HCT116 (cell line): ENCODE results near the gene NDUFV3. TPM values are rescaled to one million over a fixed set of nuclear protein-coding genes. Genes with fewer than 3 reads are reported as not detected.
"Not testable (repeated sequence)": the region's sequence is repeated elsewhere in the genome, so short reads cannot be mapped to it uniquely, and the experiment has no call there.

ENCODE experiments used
- ATAC-seq: fragments of 200-7000 bp; cut with Tn5 transposase; 2 replicates; pipeline ENCODE4 v1.9.1; 2020; ENCODE audit warnings: mild to moderate bottlenecking, moderate library complexity
- BruUV-seq: library from RNA; stranded (reverse); fragments of 400-500 nt; replicated peaks from 2 replicates; lab custom pipeline; 2021; lab: Mats Ljungman, UMichigan
- CTCF ChIA-PET: fragments of 300-600 bp; sonication (Branson Sonifier 250); formaldehyde crosslinking; loops from one replicate; lab custom pipeline; 2021; ENCODE audit warnings: antibody characterized with exemption; lab: Charles Lee
- POLR2A ChIA-PET: fragments of 300-600, 350-600 bp; sonication (Branson Sonifier 250); formaldehyde crosslinking; loops from one replicate; lab custom pipeline; 2021; ENCODE audit warnings: antibody characterized with exemption; lab: Charles Lee
- RAD21 ChIA-PET, 2 experiments: fragments of 300-600 bp; sonication (Branson Sonifier 250); formaldehyde crosslinking; loops; one replicate each; lab custom pipeline; 2023; ENCODE audit warnings: low total read pairs in 2 of 2; ENCODE audit not compliant: uncharacterized antibody in 2 of 2, unreplicated experiment in 2 of 2, low non-redundant PET in 1 of 2; lab: Charles Lee
- DNase-seq: peaks from one replicate; pipeline ENCODE4 v3.0.0-alpha.2; 2010; ENCODE audit warnings: low read depth, low spot score
- H2AFZ ChIP-seq: fragments of 200-600 bp; shearing (Covaris generic), sonication (generic); 2 replicates; pipeline ENCODE4 v1.6.1; 2017; ENCODE audit warnings: low read depth, mixed run types, mixed read lengths, antibody characterized with exemption, low read length; ENCODE audit not compliant: poor library complexity, severe bottlenecking
- H3K27ac ChIP-seq: 2 replicates; pipeline ENCODE4 v1.5.1; 2012; ENCODE audit warnings: low read depth, low read length
- H3K27me3 ChIP-seq: fragments of 200-600 bp; sonication (generic); 2 replicates; pipeline ENCODE4 v1.6.1; 2016; ENCODE audit warnings: mixed run types, low read length, mixed read lengths; ENCODE audit not compliant: insufficient read depth
- H3K36me3 ChIP-seq, 2 experiments: fragments of 200-500 bp in 1 of 2; fragments of 200-600 bp in 1 of 2; sonication (Bioruptor generic) in 1 of 2; sonication (generic) in 1 of 2; 2 replicates each; pipeline versions ENCODE4 v1.5.1 to v1.6.1; 2014 to 2016; ENCODE audit warnings: low read length in 2 of 2, inconsistent platforms in 1 of 2, mixed read lengths in 1 of 2, mixed run types in 1 of 2; ENCODE audit not compliant: insufficient read depth in 2 of 2, control insufficient read depth in 1 of 2
- H3K4me1 ChIP-seq, 2 experiments: fragments of 200-600 bp in 1 of 2; sonication (generic) in 1 of 2; 2 replicates each; pipeline versions ENCODE4 v1.5.1 to v1.6.1; 2012 to 2017; ENCODE audit warnings: low read length in 2 of 2, inconsistent platforms in 1 of 2, mild to moderate bottlenecking in 1 of 2, mixed read lengths in 1 of 2, mixed run types in 1 of 2, moderate library complexity in 1 of 2; ENCODE audit not compliant: insufficient read depth in 2 of 2, control insufficient read depth in 1 of 2
- H3K4me2 ChIP-seq: fragments of 200-600 bp; sonication (generic); 2 replicates; pipeline ENCODE4 v1.6.1; 2017; ENCODE audit warnings: mixed run types, low read length, mixed read lengths
- H3K4me3 ChIP-seq, 2 experiments: fragments of 200-600 bp in 1 of 2; sonication (generic) in 1 of 2; replicated peaks in 1 of 2; 2 replicates each; pipeline ENCODE4 v1.5.1; 2011 to 2016; ENCODE audit warnings: low read length in 2 of 2, control low read depth in 1 of 2, low read depth in 1 of 2, mild to moderate bottlenecking in 1 of 2, mixed read lengths in 1 of 2, mixed run types in 1 of 2
- H3K79me2 ChIP-seq: fragments of 200-600 bp; sonication (generic); 2 replicates; pipeline ENCODE4 v1.6.1; 2017; ENCODE audit warnings: mild to moderate bottlenecking, mixed run types, low read length, moderate library complexity, mixed read lengths; ENCODE audit not compliant: insufficient read depth
- H3K9ac ChIP-seq: fragments of 200-600 bp; sonication (generic); 2 replicates; pipeline ENCODE4 v1.6.1; 2016; ENCODE audit warnings: low read length, mixed read lengths
- H3K9me2 ChIP-seq: fragments of 200-600 bp; sonication (generic), shearing (Covaris generic); 2 replicates; pipeline ENCODE4 v1.6.1; 2017; ENCODE audit warnings: mixed run types, mild to moderate bottlenecking, moderate library complexity; ENCODE audit not compliant: insufficient read depth
- H3K9me3 ChIP-seq, 2 experiments: fragments of 200-500 bp in 1 of 2; fragments of 200-600 bp in 1 of 2; sonication (Bioruptor generic) in 1 of 2; sonication (generic) in 1 of 2; 2 replicates each; pipeline ENCODE4 v1.6.1; 2014 to 2017; ENCODE audit warnings: low read length in 2 of 2, mixed read lengths in 2 of 2, inconsistent platforms in 1 of 2, low read depth in 1 of 2, mild to moderate bottlenecking in 1 of 2, mixed run types in 1 of 2, moderate library complexity in 1 of 2; ENCODE audit not compliant: control insufficient read depth in 1 of 2, insufficient read depth in 1 of 2
- H4K20me1 ChIP-seq: fragments of 200-600 bp; sonication (generic), shearing (Covaris generic); 2 replicates; pipeline ENCODE4 v1.6.1; 2017; ENCODE audit warnings: mixed run types, mild to moderate bottlenecking, moderate library complexity; ENCODE audit not compliant: insufficient read depth
- CBX3 ChIP-seq: IDR thresholded peaks from 2 replicates; pipeline ENCODE4 v1.6.1; 2012; ENCODE audit warnings: low read depth
- CEBPB ChIP-seq: IDR thresholded peaks from 2 replicates; pipeline ENCODE4 v1.6.1; 2012; ENCODE audit warnings: low read depth
- FOSL1 ChIP-seq: IDR thresholded peaks from 2 replicates; pipeline ENCODE4 v1.6.1; 2012; ENCODE audit warnings: low read depth
- POLR2AphosphoS5 ChIP-seq: IDR thresholded peaks from 2 replicates; pipeline ENCODE4 v1.6.1; 2011; ENCODE audit warnings: mild to moderate bottlenecking, low read depth, low read length, moderate library complexity
- RAD21 ChIP-seq: IDR thresholded peaks from 2 replicates; pipeline ENCODE4 v1.6.1; 2012; ENCODE audit warnings: low read depth, mild to moderate bottlenecking
- SP1 ChIP-seq: IDR thresholded peaks from 2 replicates; pipeline ENCODE4 v1.6.1; 2012; ENCODE audit warnings: low read depth
- TCF7L2 ChIP-seq: IDR thresholded peaks from 2 replicates; pipeline ENCODE4 v1.7.0; 2011; ENCODE audit warnings: borderline replicate concordance, inconsistent platforms; ENCODE audit not compliant: insufficient read depth, insufficient read length; ENCODE audit errors: extremely low read depth
- intact Hi-C: fragments of 100-400 bp; cut with micrococcal nuclease; formaldehyde crosslinking; loops from 2 replicates; pipeline ENCODE4 v1.10.0; 2022
- total RNA-seq: library from RNA; stranded (reverse); gene quantifications from one replicate; pipeline ENCODE4 v1.2.1, GENCODE V29; 2021; ENCODE audit not compliant: unreplicated experiment
- TF ChIP-seq, protein P1 (sequence below), 3 experiments: fragments of 200-600 bp in 1 of 3; sonication (generic) in 1 of 3; IDR thresholded peaks in 2 of 3; conservative IDR thresholded peaks in 1 of 3; 2 replicates each; pipeline ENCODE4 v1.5.1; 2012 to 2017; ENCODE audit warnings: low read depth in 2 of 3, low read length in 2 of 3, antibody characterized with exemption in 1 of 3, borderline replicate concordance in 1 of 3, control low read depth in 1 of 3, mild to moderate bottlenecking in 1 of 3, mixed read lengths in 1 of 3, mixed run types in 1 of 3, moderate library complexity in 1 of 3; ENCODE audit not compliant: insufficient read depth in 1 of 3
- TF ChIP-seq, protein P2 (sequence below): IDR thresholded peaks from 2 replicates; pipeline ENCODE4 v1.6.1; 2011; ENCODE audit warnings: mild to moderate bottlenecking, low read length, moderate library complexity; ENCODE audit not compliant: insufficient replicate concordance; ENCODE audit errors: extremely low read depth
- TF ChIP-seq, protein P3 (sequence below): IDR thresholded peaks from 2 replicates; pipeline ENCODE4 v1.6.1; 2012

The NDUFV3 gene
- total RNA-seq, 1 experiment from 2014 or later, result 35.2 TPM

DNA sequence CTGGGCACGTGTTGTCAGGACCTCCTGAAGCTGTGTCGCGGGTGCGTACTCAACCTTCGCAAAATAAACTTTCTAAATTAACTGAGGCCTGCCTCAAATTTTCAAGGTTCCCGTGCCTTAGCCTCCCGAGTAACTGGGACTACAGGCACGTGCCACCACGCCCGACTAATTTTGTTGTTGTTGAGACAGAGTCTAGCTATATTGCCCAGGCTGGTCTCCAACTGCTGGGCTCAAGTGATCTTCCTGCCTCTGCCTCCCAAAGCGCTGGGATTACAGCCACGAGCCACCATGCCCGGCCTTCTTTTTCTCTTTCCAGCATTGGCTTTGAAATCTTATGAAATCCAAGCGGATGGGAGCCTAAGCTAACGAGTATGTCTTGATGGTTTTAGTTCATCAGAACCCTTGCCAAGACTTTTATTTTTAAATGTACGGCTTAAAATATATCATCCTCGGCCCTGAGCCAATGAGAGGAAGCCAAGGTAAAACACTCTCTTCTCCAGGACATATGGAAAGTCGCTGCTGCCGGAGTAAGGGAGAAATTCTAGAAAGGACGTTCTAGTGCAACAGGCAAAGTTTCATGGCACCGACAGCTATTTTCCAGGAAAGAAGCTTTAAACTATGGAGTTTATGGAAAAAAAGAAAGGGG is 45.0 kb downstream of the NDUFV3 start:
- POLR2A ChIA-PET, result no interaction called here
- H3K36me3 ChIP-seq, result no peaks in the 10 kb centered on the region
- no peaks in the 10 kb centered on the region for H3K27me3 ChIP-seq
- H3K27ac ChIP-seq, result no peak overlapping the region
- DNase-seq (no peak), ATAC-seq (no peak)
- H4K20me1 ChIP-seq, result no peaks in the 10 kb centered on the region
- no peak overlapping the region for H3K4me3 ChIP-seq
- no peak overlapping the region for H2AFZ ChIP-seq
- CTCF ChIA-PET, result no interaction called here
- H3K9ac ChIP-seq, result no peak overlapping the region
- no TSS peak for BruUV-seq
- no peak overlapping the region for H3K4me2 ChIP-seq
- no peaks in the 10 kb centered on the region for H3K9me3 ChIP-seq
- peaks cover 3 to 15% of the 10 kb centered on the region in 2 experiments; a peak in 2 of 4 replicates for H3K4me1 ChIP-seq
- no peaks in the 10 kb centered on the region for H3K79me2 ChIP-seq
- no peaks in the 10 kb centered on the region for H3K9me2 ChIP-seq
- intact Hi-C loops, result no loop called here
- RAD21 ChIA-PET, result no interaction called here
- no peak for TF ChIP-seq POLR2AphosphoS5
- TF ChIP-seq TCF7L2, result no peak
- TF ChIP-seq FOSL1, result no peak
- no peak for TF ChIP-seq SP1
- no peak for TF ChIP-seq CEBPB
- TF ChIP-seq RAD21, result no peak
- TF ChIP-seq, protein P1, sequence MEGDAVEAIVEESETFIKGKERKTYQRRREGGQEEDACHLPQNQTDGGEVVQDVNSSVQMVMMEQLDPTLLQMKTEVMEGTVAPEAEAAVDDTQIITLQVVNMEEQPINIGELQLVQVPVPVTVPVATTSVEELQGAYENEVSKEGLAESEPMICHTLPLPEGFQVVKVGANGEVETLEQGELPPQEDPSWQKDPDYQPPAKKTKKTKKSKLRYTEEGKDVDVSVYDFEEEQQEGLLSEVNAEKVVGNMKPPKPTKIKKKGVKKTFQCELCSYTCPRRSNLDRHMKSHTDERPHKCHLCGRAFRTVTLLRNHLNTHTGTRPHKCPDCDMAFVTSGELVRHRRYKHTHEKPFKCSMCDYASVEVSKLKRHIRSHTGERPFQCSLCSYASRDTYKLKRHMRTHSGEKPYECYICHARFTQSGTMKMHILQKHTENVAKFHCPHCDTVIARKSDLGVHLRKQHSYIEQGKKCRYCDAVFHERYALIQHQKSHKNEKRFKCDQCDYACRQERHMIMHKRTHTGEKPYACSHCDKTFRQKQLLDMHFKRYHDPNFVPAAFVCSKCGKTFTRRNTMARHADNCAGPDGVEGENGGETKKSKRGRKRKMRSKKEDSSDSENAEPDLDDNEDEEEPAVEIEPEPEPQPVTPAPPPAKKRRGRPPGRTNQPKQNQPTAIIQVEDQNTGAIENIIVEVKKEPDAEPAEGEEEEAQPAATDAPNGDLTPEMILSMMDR (IDR thresholded peaks at IDR 0.05 in 2 of 3, conservative IDR thresholded peaks at IDR 0.05 in 1 of 3; ENCODE audit: borderline replicate concordance in 1 of 3, insufficient read depth in 1 of 3, low read depth in 2 of 3, low read length in 2 of 3), result no peak
- TF ChIP-seq, protein P2, sequence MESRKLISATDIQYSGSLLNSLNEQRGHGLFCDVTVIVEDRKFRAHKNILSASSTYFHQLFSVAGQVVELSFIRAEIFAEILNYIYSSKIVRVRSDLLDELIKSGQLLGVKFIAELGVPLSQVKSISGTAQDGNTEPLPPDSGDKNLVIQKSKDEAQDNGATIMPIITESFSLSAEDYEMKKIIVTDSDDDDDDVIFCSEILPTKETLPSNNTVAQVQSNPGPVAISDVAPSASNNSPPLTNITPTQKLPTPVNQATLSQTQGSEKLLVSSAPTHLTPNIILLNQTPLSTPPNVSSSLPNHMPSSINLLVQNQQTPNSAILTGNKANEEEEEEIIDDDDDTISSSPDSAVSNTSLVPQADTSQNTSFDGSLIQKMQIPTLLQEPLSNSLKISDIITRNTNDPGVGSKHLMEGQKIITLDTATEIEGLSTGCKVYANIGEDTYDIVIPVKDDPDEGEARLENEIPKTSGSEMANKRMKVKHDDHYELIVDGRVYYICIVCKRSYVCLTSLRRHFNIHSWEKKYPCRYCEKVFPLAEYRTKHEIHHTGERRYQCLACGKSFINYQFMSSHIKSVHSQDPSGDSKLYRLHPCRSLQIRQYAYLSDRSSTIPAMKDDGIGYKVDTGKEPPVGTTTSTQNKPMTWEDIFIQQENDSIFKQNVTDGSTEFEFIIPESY, result no peak
- no peak for TF ChIP-seq CBX3
- TF ChIP-seq, protein P3, sequence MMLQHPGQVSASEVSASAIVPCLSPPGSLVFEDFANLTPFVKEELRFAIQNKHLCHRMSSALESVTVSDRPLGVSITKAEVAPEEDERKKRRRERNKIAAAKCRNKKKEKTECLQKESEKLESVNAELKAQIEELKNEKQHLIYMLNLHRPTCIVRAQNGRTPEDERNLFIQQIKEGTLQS, result no peak

DNA sequence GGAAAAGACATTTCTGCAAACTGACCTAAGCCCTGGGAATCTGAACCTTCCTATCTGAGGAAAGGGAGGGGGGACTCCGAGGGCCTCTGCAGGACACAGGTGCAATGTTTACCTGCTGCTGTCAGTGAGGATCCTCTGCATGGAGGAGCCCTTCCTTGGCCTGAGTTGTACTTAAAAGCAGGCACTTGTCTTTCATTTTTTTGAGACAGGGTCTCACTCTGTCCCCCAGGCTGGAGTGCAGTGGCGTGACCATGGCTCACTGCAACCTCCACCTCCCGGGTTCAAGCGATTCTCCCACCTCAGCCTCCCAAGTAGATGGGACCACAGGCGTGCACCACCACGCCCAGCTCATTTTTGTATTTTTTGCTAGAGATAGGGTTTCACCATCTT is 45.5 kb downstream of the NDUFV3 start:
- DNase-seq, H3K27ac ChIP-seq, intact Hi-C loops, H3K9me2 ChIP-seq, H3K27me3 ChIP-seq, H2AFZ ChIP-seq, BruUV-seq, CTCF ChIA-PET, RAD21 ChIA-PET, H3K9me3 ChIP-seq, ATAC-seq, POLR2A ChIA-PET, H3K36me3 ChIP-seq, H4K20me1 ChIP-seq, H3K4me2 ChIP-seq, H3K79me2 ChIP-seq, H3K4me3 ChIP-seq, H3K9ac ChIP-seq: not testable (repeated sequence)
- peaks cover 3 to 15% of the 10 kb centered on the region in 2 experiments; a peak in 2 of 4 replicates for H3K4me1 ChIP-seq
